Right lobe of liver (tissue), 6 donors: ENCODE measurements around the gene CAPS. TPM values are rescaled to one million over a fixed set of nuclear protein-coding genes. Genes with fewer than 3 reads are reported as not detected.

Experiments
- ATAC-seq, 4 donors: fragments of 200-7000 bp; cut with Tn5 transposase; one replicate each; pipeline ENCODE4 v1.9.1; 2020; ENCODE audit warnings: mild to moderate bottlenecking in 4 of 4, moderate library complexity in 4 of 4
- DNase-seq, 3 donors: peaks; one replicate each; pipeline ENCODE4 v3.0.0-alpha.2; 2020
- H3K27ac ChIP-seq, 3 donors: fragments of 200-600 bp; one replicate each; pipeline ENCODE4 v1.8.0; 2022
- H3K27me3 ChIP-seq, 2 donors: fragments of 200-600 bp; one replicate each; pipeline ENCODE4 v1.8.0; 2022
- H3K36me3 ChIP-seq, 4 donors: fragments of 200-600 bp; sonication (generic) in 1 of 4; one replicate each; pipeline versions ENCODE4 v1.5.1 to v1.8.0; 2017 to 2022; ENCODE audit warnings: control low read depth in 1 of 4
- H3K4me1 ChIP-seq, 4 donors: fragments of 200-600 bp; sonication (generic) in 1 of 4; one replicate each; pipeline versions ENCODE4 v1.5.1 to v1.8.0; 2017 to 2022; ENCODE audit warnings: control low read depth in 1 of 4
- H3K4me3 ChIP-seq, 3 donors: fragments of 200-600 bp; one replicate each; pipeline ENCODE4 v1.8.0; 2022
- H3K9me3 ChIP-seq, 4 donors: fragments of 200-600 bp; sonication (generic) in 1 of 4; one replicate each; pipeline versions ENCODE4 v1.5.1 to v1.8.0; 2017 to 2022; ENCODE audit warnings: control low read depth in 1 of 4
- CTCF ChIP-seq, 4 donors: fragments of 200-600 bp in 3 of 4; fragments of 450-650 bp in 1 of 4; IDR thresholded peaks; one replicate each; pipeline versions ENCODE4 v1.5.1 to v1.8.0; 2016 to 2022; ENCODE audit warnings: antibody characterized with exemption in 4 of 4, mild to moderate bottlenecking in 2 of 4
- POLR2A ChIP-seq: fragments of 450-650 bp; IDR thresholded peaks from one replicate; pipeline ENCODE4 v1.6.1; 2017; ENCODE audit warnings: antibody characterized with exemption, mild to moderate bottlenecking
- WGBS: methylation state at CpG from one replicate; pipeline ENCODE4 v1.1.6; 2018; ENCODE audit warnings: low coverage, low lambda C conversion rate; ENCODE audit not compliant: insufficient coverage; ENCODE audit errors: missing lambda C conversion rate; 5-methylcytosine and 5-hydroxymethylcytosine counted together
- intact Hi-C, 2 donors: fragments of 100-400 bp; cut with DNase I; formaldehyde crosslinking; loops; one replicate each; pipeline versions ENCODE4 v1.11.2 to v1.14.1; 2022
- total RNA-seq, 6 experiments: library from RNA; depleted of rRNA in 2 of 6; stranded (reverse); fragments of >200 nt in 2 of 6; fragmentation: NEBNext Ultra II Directional in 3 of 6; extraction: Animal tissue kit (Norgen Biotek cat#: 25700) in 3 of 6; gene quantifications; one replicate each; pipeline versions ENCODE4 v1.1.0 to v1.2.4, GENCODE V29; 2016 to 2023
- donor health status: DM: no; HTN: yes; CAD: no.
- donor health status: DM: no; HTN: no; CAD: no.
- donor health status: DM: no; HTN: no; CAD: no.
- donor health status: DM: no; HTN: yes; CAD: no.
- donor health status: DM: no; HTN: yes; CAD: no.

Gene CAPS
- total RNA-seq, 6 experiments from 2014 or later, result 1.1 to 7.9 (median 5.0) TPM

- Histone ChIP-seq H3K9me3 (no peaks in the 10 kb centered on the region), H3K36me3 (no peaks in the 10 kb centered on the region), H3K4me3 (no peak overlapping the region), H3K27me3 (no peaks in the 10 kb centered on the region), H3K4me1 (peaks cover 0 to 8% (median 2%) of the 10 kb centered on the region in 4 donors), H3K27ac (no peak overlapping the region)
- TF ChIP-seq POLR2A (no peak), CTCF (IDR thresholded peaks at IDR 0.05) (no peak)
- intact Hi-C loops, result no loop called here
- DNase-seq (no peak), ATAC-seq (no peak)
- WGBS, result 54% methylated on average over 13 of the region's 17 CpGs
Observed at GRCh38 chr19:5889288-5889971, 24.6 kb upstream of the CAPS start.

- Histone ChIP-seq H3K4me3 (no peak overlapping the region), H3K36me3 (no peaks in the 10 kb centered on the region), H3K9me3 (no peaks in the 10 kb centered on the region), H3K27ac (no peak overlapping the region), H3K27me3 (no peaks in the 10 kb centered on the region), H3K4me1 (peaks cover 0 to 8% (median 2%) of the 10 kb centered on the region in 4 donors)
- TF ChIP-seq CTCF (IDR thresholded peaks at IDR 0.05), result no peak
- no peak for TF ChIP-seq POLR2A
- intact Hi-C loops, result loop anchor here (5.0 kb wide), 2 partner anchors 78 to 83 kb away; partner anchors contain the start of gene NRTN (in 1 of the 2)
- no peak for ATAC-seq
- DNase-seq, result no peak
- 78% methylated on average over 4 of the region's 10 CpGs for WGBS
Observed at GRCh38 chr19:5890099-5890498, 24.0 kb upstream of the CAPS start.

- intact Hi-C loops, result loop anchor here (5.0 kb wide), 2 partner anchors 79 to 84 kb away; partner anchors contain the start of gene NRTN (in 1 of the 2)
- Histone ChIP-seq H3K27me3 (no peaks in the 10 kb centered on the region), H3K9me3 (no peaks in the 10 kb centered on the region), H3K27ac (no peak overlapping the region), H3K4me3 (no peak overlapping the region), H3K36me3 (peaks cover 0 to 12% (median 3%) of the 10 kb centered on the region in 4 donors), H3K4me1 (peaks cover 0 to 8% (median 2%) of the 10 kb centered on the region in 4 donors)
- DNase-seq (no peak), ATAC-seq (no peak)
- no CpG with 5 or more reads among the region's 4 CpGs for WGBS
- TF ChIP-seq CTCF (IDR thresholded peaks at IDR 0.05) (no peak), POLR2A (no peak)
Observed at GRCh38 chr19:5891572-5891937, 22.5 kb upstream of the CAPS start.

- H3K4me3 ChIP-seq, result no peak overlapping the region
- H3K27ac ChIP-seq, result no peak overlapping the region
- DNase-seq (peak in 1 of 3 donors; percentile 57), ATAC-seq (peak; percentile 78 to 89 (median 84))
- H3K4me1 ChIP-seq, result peaks cover 0 to 8% (median 2%) of the 10 kb centered on the region in 4 donors
- H3K36me3 ChIP-seq, result peaks cover 0 to 14% (median 3%) of the 10 kb centered on the region in 4 donors
- 9% methylated on average over 10 of the region's 48 CpGs for WGBS
- no peaks in the 10 kb centered on the region for H3K27me3 ChIP-seq
- H3K9me3 ChIP-seq, result no peaks in the 10 kb centered on the region
- peak; percentile 76 to 88 (median 83) for TF ChIP-seq CTCF (IDR thresholded peaks at IDR 0.05)
- no peak for TF ChIP-seq POLR2A
- intact Hi-C loops, result loop anchor here (5.0 kb wide), 2 partner anchors 80 to 85 kb away; partner anchors contain the start of gene NRTN (in 1 of the 2)
Observed at GRCh38 chr19:5891938-5892771, 21.9 kb upstream of the CAPS start.
